Thoracic aorta (tissue), 2 donors: ENCODE data around the gene PTCHD1. TPM values are rescaled to one million over a fixed set of nuclear protein-coding genes. Genes with fewer than 3 reads are reported as not detected.

Experiments
- ATAC-seq: fragments of 150-250 bp; one replicate; pipeline ENCODE4 v1.8.0; 2017; ENCODE audit warnings: low read depth; ENCODE audit not compliant: insufficient number of reproducible peaks, low FRiP score
- DNase-seq: peaks from one replicate; pipeline ENCODE4 v3.0.0-alpha.2; 2020; ENCODE audit warnings: low spot score
- H3K27ac ChIP-seq, 2 donors: fragments of 200-600 bp; sonication (generic); 1 replicate in 1 of 2; 2 replicates in 1 of 2; pipeline ENCODE4 v1.5.1; 2016; ENCODE audit warnings: mild to moderate bottlenecking in 2 of 2, moderate library complexity in 2 of 2
- H3K27me3 ChIP-seq: fragments of 200-600 bp; sonication (generic); replicated peaks from 2 replicates; pipeline ENCODE4 v1.6.0; 2016; ENCODE audit warnings: mild to moderate bottlenecking; ENCODE audit not compliant: insufficient read depth
- H3K36me3 ChIP-seq: fragments of 200-600 bp; sonication (generic); one replicate; pipeline ENCODE4 v1.5.1; 2016
- H3K4me1 ChIP-seq, 2 donors: fragments of 200-600 bp; sonication (generic); 1 replicate in 1 of 2; 2 replicates in 1 of 2; pipeline versions ENCODE4 v1.5.1 to v1.6.0; 2016; ENCODE audit warnings: low read depth in 2 of 2, mild to moderate bottlenecking in 1 of 2; ENCODE audit not compliant: control insufficient read depth in 1 of 2
- H3K4me3 ChIP-seq: fragments of 200-600 bp; sonication (generic); 2 replicates; pipeline ENCODE4 v1.5.1; 2016; ENCODE audit warnings: mild to moderate bottlenecking
- H3K9me3 ChIP-seq: fragments of 200-600 bp; sonication (generic); 2 replicates; pipeline ENCODE4 v1.5.1; 2016
- total RNA-seq, 2 donors: library from RNA; depleted of rRNA; stranded (reverse); fragments of >200 nt; gene quantifications; one replicate each; pipeline versions ENCODE4 v1.1.0 to v1.2.3, GENCODE V29; 2016
- TF ChIP-seq, protein P1 (sequence below): fragments of 200-600 bp; sonication (generic); IDR thresholded peaks from one replicate; pipeline ENCODE4 v1.5.1; 2019; ENCODE audit warnings: antibody characterized with exemption

PTCHD1 gene
- total RNA-seq, 2 donors from 2014 or later: 0.54 to 1.6 TPM

- no peak overlapping the region for H3K27ac ChIP-seq
Observed at GRCh38 chrX:23331701-23332100, 2.9 kb upstream of the PTCHD1 start.

DNA sequence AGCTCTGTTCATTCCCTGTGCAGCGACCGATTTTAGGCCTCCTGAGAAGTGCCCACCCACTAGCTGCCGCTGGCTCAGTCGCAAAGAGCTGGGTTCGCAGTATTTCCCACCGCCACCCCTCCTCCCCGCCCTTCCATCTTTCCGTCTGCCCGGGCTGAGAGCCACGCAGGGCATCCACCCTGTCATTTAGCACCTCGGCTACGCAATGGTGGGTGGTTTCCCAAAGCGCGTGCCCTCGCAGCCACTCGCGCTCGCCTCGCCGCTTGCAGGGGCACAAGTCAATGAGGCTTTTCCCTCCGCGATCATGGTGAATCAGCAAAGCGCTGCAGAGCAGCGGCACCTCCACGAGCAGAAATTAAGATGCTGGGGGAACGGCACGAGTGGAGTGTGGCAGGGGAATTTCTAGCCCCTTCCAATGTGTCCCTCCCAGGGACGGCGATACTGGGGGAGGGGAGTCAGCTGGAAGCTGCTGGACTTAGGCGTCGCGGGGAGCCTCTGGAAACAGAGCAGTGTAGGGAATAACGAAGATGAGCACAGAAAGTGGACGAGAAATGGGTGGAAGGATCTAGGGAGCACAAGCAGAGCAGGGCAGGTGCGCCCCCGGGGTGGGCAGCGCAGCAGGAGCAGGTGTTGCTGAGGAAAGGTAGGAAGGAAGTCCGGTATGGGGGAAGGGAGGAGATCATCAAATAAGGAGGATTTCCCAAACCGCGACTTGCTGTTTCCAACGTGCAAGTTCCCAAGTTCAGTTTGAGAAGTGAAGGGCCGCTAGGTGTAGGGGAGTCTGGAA lies 2.4 kb upstream of the PTCHD1 start:
- Histone ChIP-seq H3K4me3 (peak overlapping the region; percentile 64), H3K4me1 (peaks cover 0 to 7% of the 10 kb centered on the region in 2 donors), H3K27ac (no peak overlapping the region), H3K36me3 (no peaks in the 10 kb centered on the region), H3K9me3 (no peaks in the 10 kb centered on the region), H3K27me3 (no peaks in the 10 kb centered on the region)
- TF ChIP-seq, protein P1, sequence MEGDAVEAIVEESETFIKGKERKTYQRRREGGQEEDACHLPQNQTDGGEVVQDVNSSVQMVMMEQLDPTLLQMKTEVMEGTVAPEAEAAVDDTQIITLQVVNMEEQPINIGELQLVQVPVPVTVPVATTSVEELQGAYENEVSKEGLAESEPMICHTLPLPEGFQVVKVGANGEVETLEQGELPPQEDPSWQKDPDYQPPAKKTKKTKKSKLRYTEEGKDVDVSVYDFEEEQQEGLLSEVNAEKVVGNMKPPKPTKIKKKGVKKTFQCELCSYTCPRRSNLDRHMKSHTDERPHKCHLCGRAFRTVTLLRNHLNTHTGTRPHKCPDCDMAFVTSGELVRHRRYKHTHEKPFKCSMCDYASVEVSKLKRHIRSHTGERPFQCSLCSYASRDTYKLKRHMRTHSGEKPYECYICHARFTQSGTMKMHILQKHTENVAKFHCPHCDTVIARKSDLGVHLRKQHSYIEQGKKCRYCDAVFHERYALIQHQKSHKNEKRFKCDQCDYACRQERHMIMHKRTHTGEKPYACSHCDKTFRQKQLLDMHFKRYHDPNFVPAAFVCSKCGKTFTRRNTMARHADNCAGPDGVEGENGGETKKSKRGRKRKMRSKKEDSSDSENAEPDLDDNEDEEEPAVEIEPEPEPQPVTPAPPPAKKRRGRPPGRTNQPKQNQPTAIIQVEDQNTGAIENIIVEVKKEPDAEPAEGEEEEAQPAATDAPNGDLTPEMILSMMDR: no peak
- DNase-seq (no peak), ATAC-seq (no peak)

More at GRCh38 chrX:23331701-23332100, 2.9 kb upstream of the PTCHD1 start:
- no peaks in the 10 kb centered on the region for H3K36me3 ChIP-seq
- H3K4me1 ChIP-seq: peaks cover 0 to 7% of the 10 kb centered on the region in 2 donors
- no peak for ATAC-seq
- DNase-seq: no peak
- no peaks in the 10 kb centered on the region for H3K27me3 ChIP-seq
- peak overlapping the region; percentile 64 for H3K4me3 ChIP-seq
- no peaks in the 10 kb centered on the region for H3K9me3 ChIP-seq
- TF ChIP-seq, protein P1: no peak

DNA sequence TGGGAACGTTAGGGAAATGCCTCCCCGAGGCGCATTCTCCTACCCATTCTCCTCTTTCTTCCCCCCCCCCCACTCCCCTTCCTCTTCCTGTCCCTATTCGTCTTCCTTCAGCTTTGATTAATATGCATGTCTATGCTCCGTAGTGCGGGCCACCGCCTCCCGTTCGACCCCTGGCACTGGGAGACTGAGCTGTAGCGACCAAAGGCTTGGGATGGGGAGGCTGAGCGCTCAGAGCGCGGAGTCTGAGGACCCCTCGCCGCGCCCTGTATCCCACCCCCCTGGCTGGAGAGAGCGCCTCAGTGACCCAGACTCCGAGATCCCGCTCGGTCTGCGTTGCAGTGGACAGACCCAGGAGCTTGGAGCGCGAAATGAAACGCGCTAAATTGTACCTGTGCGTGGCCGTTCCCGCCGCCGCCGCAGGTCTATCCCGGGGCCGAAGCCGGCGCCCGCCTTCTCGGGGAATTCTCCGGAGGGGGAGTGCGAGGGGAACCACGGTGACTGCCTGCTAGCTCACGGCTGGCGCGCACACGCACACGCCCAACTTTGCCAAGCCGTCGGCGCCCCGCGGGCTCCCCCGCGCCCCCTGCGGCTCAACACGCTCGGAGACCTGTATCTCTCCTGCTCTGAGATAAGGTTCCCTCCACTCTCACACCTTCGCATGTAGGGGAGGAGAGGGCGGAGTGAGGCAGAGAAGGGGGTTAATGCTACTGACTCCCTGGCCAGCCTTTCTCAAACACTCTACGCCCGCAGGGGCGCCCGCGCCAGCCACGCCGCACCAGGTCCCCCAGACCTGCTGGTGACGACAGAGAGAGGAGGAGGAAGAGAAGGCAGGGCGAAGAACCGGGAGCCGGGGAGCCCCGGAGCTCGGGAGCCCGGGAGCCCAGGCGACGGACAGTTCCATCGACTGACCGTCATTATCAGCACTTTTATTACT lies 1.5 kb upstream of the PTCHD1 start:
- H3K27ac ChIP-seq: no peak overlapping the region
- no peaks in the 10 kb centered on the region for H3K36me3 ChIP-seq
- H3K4me3 ChIP-seq: peak overlapping the region; percentile 64
- DNase-seq (no peak), ATAC-seq (no peak)
- no peaks in the 10 kb centered on the region for H3K9me3 ChIP-seq
- TF ChIP-seq, protein P1: no peak
- H3K4me1 ChIP-seq: peaks cover 0 to 7% of the 10 kb centered on the region in 2 donors
- H3K27me3 ChIP-seq: no peaks in the 10 kb centered on the region

DNA sequence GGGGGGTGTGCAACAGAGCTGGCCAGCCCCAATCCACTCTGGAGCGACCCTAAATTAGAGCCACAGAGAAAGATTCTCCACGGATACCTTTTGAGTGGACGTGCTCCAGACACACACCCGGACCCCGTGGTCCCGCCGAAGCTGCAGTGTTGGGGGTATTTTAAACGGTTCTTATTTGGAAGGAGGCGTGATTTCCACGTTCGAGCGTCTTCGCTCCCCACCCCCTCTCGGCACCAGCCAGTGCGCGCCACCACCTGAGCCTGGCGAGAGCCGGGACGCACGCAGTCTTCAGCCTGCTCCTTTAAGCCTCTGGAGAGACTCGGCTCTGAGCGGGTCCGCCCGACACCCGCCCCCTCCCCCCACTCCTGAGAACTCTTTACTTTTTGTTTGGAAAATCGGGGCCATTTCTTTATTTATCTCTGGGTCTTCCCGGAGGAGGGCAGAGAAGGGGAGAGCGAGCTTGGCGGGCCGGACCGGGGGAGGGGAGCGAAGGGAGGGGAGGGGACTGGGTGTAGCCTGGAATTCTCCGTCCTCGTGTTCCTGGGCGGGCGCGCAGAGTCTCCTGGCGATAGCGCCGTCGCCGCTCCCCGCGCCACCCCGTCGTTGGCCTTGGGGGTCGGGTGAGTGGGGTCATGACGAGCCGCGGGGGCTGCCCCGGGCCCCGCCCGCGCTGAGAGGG lies 668 bp upstream of the PTCHD1 start:
- Histone ChIP-seq H3K27ac (no peak overlapping the region), H3K4me1 (peaks cover 0 to 7% of the 10 kb centered on the region in 2 donors), H3K9me3 (no peaks in the 10 kb centered on the region), H3K27me3 (no peaks in the 10 kb centered on the region), H3K36me3 (no peaks in the 10 kb centered on the region), H3K4me3 (peak overlapping the region; percentile 64)
- TF ChIP-seq, protein P1: no peak
- DNase-seq (no peak), ATAC-seq (no peak)
